ENCODE results near the gene PNMA6A.

DNA sequence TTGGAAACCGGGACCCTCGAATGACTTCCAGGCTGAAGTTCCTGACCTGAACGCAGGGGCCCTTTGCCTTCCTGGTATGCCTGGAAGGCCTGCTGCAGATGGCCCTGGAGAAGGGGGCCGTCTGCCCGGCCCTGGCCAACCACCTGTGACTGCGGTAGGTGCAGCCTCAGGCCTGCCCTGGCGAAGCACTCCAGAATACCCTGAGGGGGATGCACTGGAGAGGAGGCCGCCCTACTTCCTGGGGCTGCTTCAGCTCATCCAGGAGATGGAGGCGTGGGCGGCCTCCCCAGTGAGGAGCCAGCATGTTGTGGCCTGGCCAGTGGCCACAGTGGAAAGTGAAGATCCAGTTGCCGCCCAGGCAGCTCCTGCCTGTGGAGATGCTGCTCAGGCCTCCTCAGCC is 42.4 kb upstream of the PNMA6A start:
- TF ChIP-seq, protein P1, sequence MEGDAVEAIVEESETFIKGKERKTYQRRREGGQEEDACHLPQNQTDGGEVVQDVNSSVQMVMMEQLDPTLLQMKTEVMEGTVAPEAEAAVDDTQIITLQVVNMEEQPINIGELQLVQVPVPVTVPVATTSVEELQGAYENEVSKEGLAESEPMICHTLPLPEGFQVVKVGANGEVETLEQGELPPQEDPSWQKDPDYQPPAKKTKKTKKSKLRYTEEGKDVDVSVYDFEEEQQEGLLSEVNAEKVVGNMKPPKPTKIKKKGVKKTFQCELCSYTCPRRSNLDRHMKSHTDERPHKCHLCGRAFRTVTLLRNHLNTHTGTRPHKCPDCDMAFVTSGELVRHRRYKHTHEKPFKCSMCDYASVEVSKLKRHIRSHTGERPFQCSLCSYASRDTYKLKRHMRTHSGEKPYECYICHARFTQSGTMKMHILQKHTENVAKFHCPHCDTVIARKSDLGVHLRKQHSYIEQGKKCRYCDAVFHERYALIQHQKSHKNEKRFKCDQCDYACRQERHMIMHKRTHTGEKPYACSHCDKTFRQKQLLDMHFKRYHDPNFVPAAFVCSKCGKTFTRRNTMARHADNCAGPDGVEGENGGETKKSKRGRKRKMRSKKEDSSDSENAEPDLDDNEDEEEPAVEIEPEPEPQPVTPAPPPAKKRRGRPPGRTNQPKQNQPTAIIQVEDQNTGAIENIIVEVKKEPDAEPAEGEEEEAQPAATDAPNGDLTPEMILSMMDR (IDR thresholded peaks at IDR 0.05), result no peak
- no peak for TF ChIP-seq POLR2A (IDR thresholded peaks at IDR 0.05)

Measured in body of pancreas (tissue), 4 donors.